GM12874 (cell line): Measurements from ENCODE around the gene GRIK4.

Experiments used
- TF ChIP-seq, protein P1 (sequence below): IDR thresholded peaks from 2 replicates; pipeline ENCODE4 v1.5.1; 2011; ENCODE audit warnings: low read depth, mild to moderate bottlenecking, control low read depth, low read length, moderate library complexity; ENCODE audit not compliant: insufficient read depth

Gene GRIK4

DNA sequence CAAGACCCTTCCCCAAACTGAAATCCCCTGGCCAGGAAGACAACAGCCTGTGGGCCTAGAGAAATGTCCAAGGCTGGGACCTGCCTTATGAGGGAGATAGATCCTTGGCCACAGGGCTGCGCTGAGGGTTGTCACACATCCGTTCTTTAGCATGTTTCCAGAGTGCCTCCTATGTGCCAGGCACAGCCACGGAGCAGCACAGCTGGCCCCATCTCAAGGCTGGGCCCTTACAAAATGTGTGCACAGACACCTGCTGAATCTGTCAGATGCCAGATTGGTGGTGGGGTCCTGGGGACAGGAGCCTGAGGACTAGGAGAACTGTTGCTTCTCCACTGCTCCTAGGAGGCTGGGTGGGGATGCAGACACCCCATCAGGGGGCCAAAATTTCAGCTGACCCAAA is 11.2 kb downstream of the GRIK4 start:
- TF ChIP-seq, protein P1, sequence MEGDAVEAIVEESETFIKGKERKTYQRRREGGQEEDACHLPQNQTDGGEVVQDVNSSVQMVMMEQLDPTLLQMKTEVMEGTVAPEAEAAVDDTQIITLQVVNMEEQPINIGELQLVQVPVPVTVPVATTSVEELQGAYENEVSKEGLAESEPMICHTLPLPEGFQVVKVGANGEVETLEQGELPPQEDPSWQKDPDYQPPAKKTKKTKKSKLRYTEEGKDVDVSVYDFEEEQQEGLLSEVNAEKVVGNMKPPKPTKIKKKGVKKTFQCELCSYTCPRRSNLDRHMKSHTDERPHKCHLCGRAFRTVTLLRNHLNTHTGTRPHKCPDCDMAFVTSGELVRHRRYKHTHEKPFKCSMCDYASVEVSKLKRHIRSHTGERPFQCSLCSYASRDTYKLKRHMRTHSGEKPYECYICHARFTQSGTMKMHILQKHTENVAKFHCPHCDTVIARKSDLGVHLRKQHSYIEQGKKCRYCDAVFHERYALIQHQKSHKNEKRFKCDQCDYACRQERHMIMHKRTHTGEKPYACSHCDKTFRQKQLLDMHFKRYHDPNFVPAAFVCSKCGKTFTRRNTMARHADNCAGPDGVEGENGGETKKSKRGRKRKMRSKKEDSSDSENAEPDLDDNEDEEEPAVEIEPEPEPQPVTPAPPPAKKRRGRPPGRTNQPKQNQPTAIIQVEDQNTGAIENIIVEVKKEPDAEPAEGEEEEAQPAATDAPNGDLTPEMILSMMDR: no peak

DNA sequence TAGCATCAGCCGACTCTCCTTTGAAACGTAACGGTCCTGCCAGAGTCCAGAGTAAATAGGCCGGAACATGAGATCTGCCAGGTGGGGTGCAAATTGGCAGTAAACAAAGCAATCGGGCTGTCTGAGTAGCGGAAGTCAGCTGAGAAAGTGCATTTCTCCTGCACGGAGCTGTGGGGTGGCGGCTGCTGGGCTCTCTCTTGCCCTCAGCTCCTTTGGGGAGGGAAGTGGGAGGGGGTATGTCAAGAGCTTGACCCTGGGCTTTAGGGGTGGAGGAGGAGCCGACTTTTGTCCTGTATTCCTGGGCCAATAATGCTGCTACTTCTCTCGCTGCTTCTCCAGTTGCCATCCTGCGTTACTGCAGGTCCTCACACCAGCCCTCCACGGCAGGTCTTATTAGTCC is 11.6 kb downstream of the GRIK4 start:
- TF ChIP-seq, protein P1: no peak

DNA sequence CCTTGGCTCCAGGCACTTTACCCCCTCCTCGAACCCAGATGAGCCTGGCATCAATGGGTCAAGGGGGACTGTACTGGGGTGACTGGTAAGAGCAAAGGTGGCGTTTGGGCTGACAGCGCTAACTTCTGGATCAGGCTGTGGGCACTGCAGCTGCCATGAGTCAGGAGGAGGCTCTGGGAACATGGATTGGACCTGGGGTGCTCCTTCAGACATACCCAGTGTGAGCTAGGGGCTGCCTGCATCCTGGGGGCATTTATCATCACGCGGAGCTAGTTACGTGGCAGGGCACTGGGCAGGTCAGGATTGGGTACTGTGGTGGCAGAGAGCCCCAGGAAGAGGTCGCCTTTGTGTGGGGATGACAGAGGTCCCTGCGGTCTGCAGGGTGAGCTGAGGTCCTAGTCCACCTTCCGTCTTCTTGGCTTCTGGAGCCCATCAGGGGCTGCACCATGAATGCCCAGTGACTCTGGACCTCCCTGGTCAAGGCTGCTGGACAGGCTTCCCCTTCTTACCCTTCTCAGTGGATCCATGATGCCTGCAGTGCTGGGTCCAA is 13.1 kb downstream of the GRIK4 start:
- TF ChIP-seq, protein P1: no peak

DNA sequence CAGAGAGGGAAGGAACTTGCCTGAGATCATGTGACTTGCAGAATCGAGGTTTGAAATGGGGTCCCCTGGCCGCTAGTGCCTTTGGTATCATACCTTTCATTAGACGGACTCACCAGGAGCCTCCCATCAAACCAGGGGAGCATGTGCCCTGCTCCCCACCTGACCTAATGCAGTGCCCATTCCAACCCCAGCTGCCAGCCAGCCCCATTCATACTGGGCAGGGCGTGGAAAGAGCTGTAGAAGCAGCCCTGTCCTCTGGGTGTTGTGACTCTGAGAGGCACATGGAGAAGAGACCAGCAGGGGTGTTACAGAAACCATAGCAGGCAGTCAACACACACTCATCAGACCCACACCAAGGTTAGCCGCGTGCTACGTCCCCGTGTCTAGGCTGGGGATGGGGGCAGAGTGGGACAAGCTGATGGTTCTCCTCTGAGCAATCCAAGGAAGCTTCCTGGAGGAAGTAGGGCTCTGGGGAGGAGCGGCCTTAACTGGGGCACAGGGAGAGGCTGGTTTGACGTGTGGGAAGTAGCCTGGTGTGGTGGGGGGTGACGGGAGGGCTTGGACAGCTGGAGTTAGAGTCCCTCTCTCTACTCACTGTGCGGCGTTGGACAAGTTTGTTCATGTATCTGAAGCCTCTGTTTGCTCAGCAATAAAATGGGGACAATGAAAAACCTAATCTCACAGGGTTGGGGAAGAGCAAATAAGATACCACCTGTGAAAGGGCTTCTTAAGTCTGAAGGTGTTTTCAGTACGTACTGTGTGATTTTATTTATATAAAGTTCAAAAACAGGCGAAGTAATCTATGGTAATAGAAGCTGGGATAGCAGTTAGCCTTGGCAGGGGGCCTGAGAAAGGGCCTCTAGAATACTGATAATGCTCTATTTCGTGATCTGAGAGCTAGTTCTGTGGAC is 14.0 kb downstream of the GRIK4 start:
- TF ChIP-seq, protein P1: no peak

DNA sequence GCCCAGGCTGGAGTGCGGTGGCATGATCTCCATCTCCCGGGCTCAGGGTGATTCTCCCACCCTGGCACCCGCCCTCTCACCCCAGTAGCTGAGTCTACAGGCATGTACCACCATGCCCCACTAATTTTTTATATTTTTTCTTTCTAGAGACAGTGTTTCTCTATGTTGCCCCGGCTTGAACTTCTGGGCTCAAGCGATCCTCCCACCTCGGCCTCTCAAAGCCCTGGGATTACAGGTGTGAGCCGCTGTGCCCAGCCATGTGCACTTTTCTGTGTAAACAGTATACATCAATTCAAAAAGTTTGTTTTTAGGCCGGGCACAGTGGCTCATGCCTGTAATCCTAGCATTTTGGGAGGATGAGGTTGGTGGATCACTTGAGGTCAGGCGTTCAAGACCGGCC is 14.7 kb downstream of the GRIK4 start:
- TF ChIP-seq, protein P1: no peak

DNA sequence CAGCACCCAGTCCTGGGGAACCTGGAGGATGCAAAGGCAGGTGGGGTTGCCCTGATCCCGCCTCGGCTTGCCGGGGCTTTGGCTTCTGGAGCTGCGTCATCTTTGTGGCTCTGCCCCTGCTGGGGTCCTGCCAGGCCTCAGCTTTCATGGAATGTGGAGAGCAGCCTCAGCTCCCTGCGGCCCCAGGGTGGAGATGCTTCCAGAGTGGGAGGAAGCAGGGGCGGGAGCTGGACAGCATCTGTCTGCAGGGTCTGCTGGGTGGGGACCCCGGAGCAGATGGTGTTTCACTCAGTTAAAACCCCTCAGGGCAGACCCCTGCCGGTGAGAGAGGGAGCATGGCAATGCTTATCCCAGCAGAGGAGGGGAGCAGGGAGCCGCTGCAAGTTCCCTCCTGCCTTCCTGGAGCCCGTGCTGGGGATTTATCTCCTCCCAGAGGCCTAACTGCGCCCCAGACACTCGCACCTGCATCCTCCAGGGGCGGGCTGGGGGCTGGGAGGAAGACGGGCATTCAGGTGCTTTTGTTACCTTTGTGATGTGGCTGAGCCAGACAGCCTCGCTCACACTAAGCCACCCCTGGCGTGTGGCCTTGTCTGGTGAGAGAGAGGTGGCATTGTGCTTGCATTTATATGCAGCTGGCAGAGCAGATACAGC is 15.7 kb downstream of the GRIK4 start:
- TF ChIP-seq, protein P1: no peak

DNA sequence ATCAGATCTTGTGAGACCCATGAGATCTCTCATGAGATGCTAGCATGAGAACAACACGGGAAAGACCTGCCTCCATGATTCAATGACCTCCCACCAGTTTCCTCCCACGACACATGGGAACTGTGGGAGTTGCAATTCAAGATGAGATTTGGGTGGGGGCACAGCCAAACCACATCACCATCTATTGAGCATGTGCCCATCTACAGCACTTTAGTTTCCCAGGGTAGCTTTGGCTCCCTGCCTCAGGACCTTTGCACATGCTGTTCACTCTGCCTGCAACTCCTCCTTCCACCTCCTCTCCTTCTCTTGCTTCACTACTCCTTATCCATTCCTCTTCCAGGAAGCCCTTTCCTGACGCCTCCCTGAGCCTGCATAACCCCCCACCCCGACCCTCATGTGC is 17.2 kb downstream of the GRIK4 start:
- TF ChIP-seq, protein P1: no peak
